H1 (cell line): Measurements from ENCODE around the gene CTBP2. TPM values are rescaled to one million over a fixed set of nuclear protein-coding genes. Genes with fewer than 3 reads are reported as not detected.

Experiments
- polyA plus RNA-seq, 7 experiments: library from polyadenylated mRNA; depleted of rRNA in 3 of 7; stranded (reverse) in 5 of 7; unstranded in 2 of 7; fragments of >200 nt in 5 of 7; fragments of 200-250 nt in 2 of 7; gene quantifications; 1 replicate in 5 of 7; 2 replicates in 1 of 7; 4 replicates in 1 of 7; pipeline versions ENCODE4 v1.2.1 to v1.2.3, GENCODE V29; 2011 to 2013; ENCODE audit warnings: missing spikeins in 2 of 7, mixed read lengths in 2 of 7
- total RNA-seq: library from RNA; stranded (reverse); fragmentation: NEBNext Ultra II Directional; extraction: Animal tissue kit (Norgen Biotek cat#: 25700); gene quantifications from 2 replicates; pipeline ENCODE4 v1.2.1, GENCODE V29; 2021
- TF ChIP-seq, protein P1 (sequence below), 3 experiments: IDR thresholded peaks; 1 replicate in 2 of 3; 2 replicates in 1 of 3; pipeline versions ENCODE4 v1.5.1 to v1.6.1; 2011; ENCODE audit warnings: low read length in 3 of 3, mild to moderate bottlenecking in 3 of 3, inconsistent platforms in 2 of 3, low read depth in 1 of 3, moderate library complexity in 1 of 3; ENCODE audit not compliant: insufficient read depth in 1 of 3; ENCODE audit errors: control extremely low read depth in 1 of 3

The CTBP2 gene
- total and polyA plus RNA-seq, 2 of the 8 experiments (the other 6 are each of a cell fraction or from before 2014, with no cell fraction given), result 208 to 221 TPM

DNA sequence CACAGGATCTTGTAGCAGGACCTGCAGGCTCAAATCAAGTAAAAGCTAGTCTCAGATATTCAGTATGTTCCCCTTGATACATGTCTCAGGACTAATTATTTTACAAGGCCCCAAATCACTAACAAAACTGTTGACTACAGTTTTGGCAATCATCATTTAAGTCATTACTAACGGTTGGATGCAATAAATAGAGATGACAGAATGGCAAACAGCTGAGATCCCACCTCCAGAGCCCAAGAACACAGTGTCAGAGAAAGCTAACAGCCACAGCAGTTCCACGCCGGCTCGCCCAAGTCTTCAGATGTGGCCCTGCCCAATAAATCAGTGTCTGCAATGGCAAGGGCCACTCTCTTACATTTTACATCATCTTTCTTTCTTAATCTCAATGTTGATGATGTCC is 87.6 kb downstream of the CTBP2 start (continued):
- TF ChIP-seq, protein P1, sequence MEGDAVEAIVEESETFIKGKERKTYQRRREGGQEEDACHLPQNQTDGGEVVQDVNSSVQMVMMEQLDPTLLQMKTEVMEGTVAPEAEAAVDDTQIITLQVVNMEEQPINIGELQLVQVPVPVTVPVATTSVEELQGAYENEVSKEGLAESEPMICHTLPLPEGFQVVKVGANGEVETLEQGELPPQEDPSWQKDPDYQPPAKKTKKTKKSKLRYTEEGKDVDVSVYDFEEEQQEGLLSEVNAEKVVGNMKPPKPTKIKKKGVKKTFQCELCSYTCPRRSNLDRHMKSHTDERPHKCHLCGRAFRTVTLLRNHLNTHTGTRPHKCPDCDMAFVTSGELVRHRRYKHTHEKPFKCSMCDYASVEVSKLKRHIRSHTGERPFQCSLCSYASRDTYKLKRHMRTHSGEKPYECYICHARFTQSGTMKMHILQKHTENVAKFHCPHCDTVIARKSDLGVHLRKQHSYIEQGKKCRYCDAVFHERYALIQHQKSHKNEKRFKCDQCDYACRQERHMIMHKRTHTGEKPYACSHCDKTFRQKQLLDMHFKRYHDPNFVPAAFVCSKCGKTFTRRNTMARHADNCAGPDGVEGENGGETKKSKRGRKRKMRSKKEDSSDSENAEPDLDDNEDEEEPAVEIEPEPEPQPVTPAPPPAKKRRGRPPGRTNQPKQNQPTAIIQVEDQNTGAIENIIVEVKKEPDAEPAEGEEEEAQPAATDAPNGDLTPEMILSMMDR (IDR thresholded peaks at IDR 0.05; ENCODE audit: control extremely low read depth in 1 of 3, insufficient read depth in 1 of 3, low read depth in 1 of 3, low read length in 3 of 3), result no peak
